Prostate gland (tissue), 2 donors: ENCODE data around the gene BICDL2. TPM values are rescaled to one million over a fixed set of nuclear protein-coding genes. Genes with fewer than 3 reads are reported as not detected.
"Not testable (repeated sequence)": the region's sequence is repeated elsewhere in the genome, so short reads cannot be mapped to it uniquely, and the experiment has no call there.

Experiments used
- DNase-seq: peaks from one replicate; pipeline ENCODE4 v3.0.0-alpha.2; 2019; ENCODE audit warnings: low spot score
- H3K27ac ChIP-seq, 2 donors: fragments of 200-600 bp; sonication (generic); 2 replicates each; pipeline ENCODE4 v1.5.1; 2017 to 2019
- H3K27me3 ChIP-seq: fragments of 200-600 bp; sonication (generic); replicated peaks from 2 replicates; pipeline ENCODE4 v1.5.1; 2019; ENCODE audit not compliant: insufficient read depth
- H3K36me3 ChIP-seq, 2 donors: fragments of 200-600 bp; sonication (generic); 1 replicate in 1 of 2; 2 replicates in 1 of 2; pipeline versions ENCODE4 v1.5.1 to v1.8.1; 2017 to 2019
- H3K4me1 ChIP-seq: fragments of 200-600 bp; sonication (generic); replicated peaks from 2 replicates; pipeline ENCODE4 v1.5.1; 2019
- H3K4me3 ChIP-seq, 2 donors: fragments of 200-600 bp; sonication (generic); 2 replicates each; pipeline ENCODE4 v1.5.1; 2017 to 2019
- H3K9me3 ChIP-seq: fragments of 200-600 bp; sonication (generic); 2 replicates; pipeline ENCODE4 v1.5.1; 2017
- POLR2A ChIP-seq: fragments of 450-650 bp; IDR thresholded peaks from one replicate; pipeline ENCODE4 v1.6.1; 2016; ENCODE audit warnings: antibody characterized with exemption, mild to moderate bottlenecking
- POLR2AphosphoS5 ChIP-seq: sonication (generic); formaldehyde crosslinking; IDR thresholded peaks from one replicate; pipeline ENCODE4 v1.6.1; 2017; ENCODE audit warnings: antibody characterized with exemption
- WGBS: methylation state at CpG from one replicate; pipeline ENCODE4 v1.1.5; 2018; 5-methylcytosine and 5-hydroxymethylcytosine counted together
- intact Hi-C: fragments of 100-400 bp; cut with DNase I; formaldehyde crosslinking; loops from one replicate; pipeline ENCODE4 v1.14.2; 2022
- total RNA-seq, 2 donors: library from RNA; depleted of rRNA; stranded (reverse); fragments of >200 nt; gene quantifications; one replicate each; pipeline ENCODE4 v1.1.0, GENCODE V29; 2016
- TF ChIP-seq, protein P1 (sequence below), 4 experiments: fragments of 200-600 bp in 2 of 4; fragments of 450-650 bp in 2 of 4; sonication (generic) in 2 of 4; IDR thresholded peaks; 1 replicate in 3 of 4; 2 replicates in 1 of 4; pipeline ENCODE4 v1.5.1; 2016 to 2019; ENCODE audit warnings: antibody characterized with exemption in 4 of 4, mild to moderate bottlenecking in 2 of 4, moderate library complexity in 2 of 4

BICDL2 gene
- total RNA-seq, 2 donors from 2014 or later: 54.6 to 59.6 TPM

DNA sequence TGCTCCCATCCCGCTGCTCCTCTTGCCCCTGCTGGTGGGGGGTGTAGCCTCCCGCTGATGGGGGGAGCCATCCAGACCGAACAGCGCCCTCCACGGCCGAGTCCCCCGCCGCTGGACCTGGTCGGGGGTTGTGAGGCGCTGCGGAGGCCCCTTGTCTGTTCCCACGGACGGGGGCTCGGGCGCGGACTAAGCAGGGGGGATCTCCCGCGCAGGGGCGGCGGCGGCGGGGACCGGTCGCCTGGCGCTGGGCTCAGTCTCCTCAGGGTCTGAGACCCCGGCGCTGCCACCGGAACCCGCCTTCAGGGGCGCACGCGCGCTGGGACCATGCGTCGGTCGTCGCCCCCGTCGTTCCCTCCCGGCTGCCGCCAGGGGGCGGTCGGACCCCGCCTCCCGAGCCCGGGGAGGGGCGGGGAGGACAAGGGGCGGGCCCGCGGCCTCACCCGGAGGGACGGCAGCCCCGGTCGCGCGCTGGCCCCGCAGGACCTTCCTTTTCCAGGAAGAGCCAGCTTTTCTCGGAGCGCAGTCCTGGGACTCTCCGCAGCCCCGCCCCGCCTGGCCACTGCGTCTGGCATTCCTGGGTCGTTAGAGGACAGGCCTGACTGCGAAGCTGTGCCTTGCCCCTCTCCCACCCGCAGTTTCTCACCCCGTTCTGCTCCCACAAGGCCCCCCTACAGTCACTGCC, 22.4 kb upstream of the BICDL2 start:
- Histone ChIP-seq H3K36me3 (no peaks in the 10 kb centered on the region), H3K9me3 (no peaks in the 10 kb centered on the region), H3K4me3 (peak overlapping the region; percentile 92 to 93), H3K27me3 (no peaks in the 10 kb centered on the region), H3K27ac (peak overlapping the region; percentile 74 to 76), H3K4me1 (peaks cover 7% of the 10 kb centered on the region)
- WGBS: 2% methylated on average over 55 of the region's 67 CpGs
- intact Hi-C loops: loop anchor here (5.0 kb wide), 1 partner anchor 68 kb away; no protein-coding TSS in a partner anchor
- TF ChIP-seq POLR2A (peak; percentile 19), POLR2AphosphoS5 (peak; percentile 66)
- TF ChIP-seq, protein P1, sequence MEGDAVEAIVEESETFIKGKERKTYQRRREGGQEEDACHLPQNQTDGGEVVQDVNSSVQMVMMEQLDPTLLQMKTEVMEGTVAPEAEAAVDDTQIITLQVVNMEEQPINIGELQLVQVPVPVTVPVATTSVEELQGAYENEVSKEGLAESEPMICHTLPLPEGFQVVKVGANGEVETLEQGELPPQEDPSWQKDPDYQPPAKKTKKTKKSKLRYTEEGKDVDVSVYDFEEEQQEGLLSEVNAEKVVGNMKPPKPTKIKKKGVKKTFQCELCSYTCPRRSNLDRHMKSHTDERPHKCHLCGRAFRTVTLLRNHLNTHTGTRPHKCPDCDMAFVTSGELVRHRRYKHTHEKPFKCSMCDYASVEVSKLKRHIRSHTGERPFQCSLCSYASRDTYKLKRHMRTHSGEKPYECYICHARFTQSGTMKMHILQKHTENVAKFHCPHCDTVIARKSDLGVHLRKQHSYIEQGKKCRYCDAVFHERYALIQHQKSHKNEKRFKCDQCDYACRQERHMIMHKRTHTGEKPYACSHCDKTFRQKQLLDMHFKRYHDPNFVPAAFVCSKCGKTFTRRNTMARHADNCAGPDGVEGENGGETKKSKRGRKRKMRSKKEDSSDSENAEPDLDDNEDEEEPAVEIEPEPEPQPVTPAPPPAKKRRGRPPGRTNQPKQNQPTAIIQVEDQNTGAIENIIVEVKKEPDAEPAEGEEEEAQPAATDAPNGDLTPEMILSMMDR (IDR thresholded peaks at IDR 0.05): peak; percentile 86 to 98 (median 97)
- peak; percentile 72 for DNase-seq

DNA sequence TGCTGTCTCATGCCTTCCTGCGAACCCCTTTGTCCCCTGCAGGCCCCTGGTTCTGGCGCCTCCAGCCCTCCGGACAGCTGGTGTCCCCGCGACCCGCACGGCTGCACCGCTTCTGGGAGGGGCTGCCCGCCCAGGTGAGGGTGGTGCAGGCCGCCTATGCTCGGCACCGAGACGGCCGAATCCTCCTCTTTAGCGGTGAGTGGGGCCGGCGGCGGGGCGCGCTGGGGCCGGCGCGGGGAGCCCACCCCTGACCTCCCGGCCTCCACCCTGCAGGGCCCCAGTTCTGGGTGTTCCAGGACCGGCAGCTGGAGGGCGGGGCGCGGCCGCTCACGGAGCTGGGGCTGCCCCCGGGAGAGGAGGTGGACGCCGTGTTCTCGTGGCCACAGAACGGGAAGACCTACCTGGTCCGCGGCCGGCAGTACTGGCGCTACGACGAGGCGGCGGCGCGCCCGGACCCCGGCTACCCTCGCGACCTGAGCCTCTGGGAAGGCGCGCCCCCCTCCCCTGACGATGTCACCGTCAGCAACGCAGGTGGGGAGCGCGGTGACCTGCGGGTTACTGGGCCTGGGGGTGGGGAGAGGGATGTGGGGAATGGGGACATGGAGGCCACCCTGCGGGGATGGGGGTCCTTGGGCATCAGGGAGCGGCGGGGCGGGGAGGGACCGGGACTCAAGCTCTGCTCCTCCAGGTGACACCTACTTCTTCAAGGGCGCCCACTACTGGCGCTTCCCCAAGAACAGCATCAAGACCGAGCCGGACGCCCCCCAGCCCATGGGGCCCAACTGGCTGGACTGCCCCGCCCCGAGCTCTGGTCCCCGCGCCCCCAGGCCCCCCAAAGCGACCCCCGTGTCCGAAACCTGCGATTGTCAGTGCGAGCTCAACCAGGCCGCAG, 21.6 kb upstream of the BICDL2 start:
- WGBS: 12% methylated on average over 35 of the region's 77 CpGs
- Histone ChIP-seq H3K27me3 (no peaks in the 10 kb centered on the region), H3K4me3 (peak overlapping the region; percentile 92 to 93), H3K27ac (peak overlapping the region; percentile 74 to 76), H3K9me3 (no peaks in the 10 kb centered on the region), H3K4me1 (peaks cover 7% of the 10 kb centered on the region), H3K36me3 (no peaks in the 10 kb centered on the region)
- peak; percentile 47 for DNase-seq
- intact Hi-C loops: loop anchor here (5.0 kb wide), 1 partner anchor 69 kb away; no protein-coding TSS in a partner anchor
- TF ChIP-seq, protein P1 (IDR thresholded peaks at IDR 0.05): peak in 1 of 4 experiments; percentile 26
- TF ChIP-seq POLR2A: no peak

DNA sequence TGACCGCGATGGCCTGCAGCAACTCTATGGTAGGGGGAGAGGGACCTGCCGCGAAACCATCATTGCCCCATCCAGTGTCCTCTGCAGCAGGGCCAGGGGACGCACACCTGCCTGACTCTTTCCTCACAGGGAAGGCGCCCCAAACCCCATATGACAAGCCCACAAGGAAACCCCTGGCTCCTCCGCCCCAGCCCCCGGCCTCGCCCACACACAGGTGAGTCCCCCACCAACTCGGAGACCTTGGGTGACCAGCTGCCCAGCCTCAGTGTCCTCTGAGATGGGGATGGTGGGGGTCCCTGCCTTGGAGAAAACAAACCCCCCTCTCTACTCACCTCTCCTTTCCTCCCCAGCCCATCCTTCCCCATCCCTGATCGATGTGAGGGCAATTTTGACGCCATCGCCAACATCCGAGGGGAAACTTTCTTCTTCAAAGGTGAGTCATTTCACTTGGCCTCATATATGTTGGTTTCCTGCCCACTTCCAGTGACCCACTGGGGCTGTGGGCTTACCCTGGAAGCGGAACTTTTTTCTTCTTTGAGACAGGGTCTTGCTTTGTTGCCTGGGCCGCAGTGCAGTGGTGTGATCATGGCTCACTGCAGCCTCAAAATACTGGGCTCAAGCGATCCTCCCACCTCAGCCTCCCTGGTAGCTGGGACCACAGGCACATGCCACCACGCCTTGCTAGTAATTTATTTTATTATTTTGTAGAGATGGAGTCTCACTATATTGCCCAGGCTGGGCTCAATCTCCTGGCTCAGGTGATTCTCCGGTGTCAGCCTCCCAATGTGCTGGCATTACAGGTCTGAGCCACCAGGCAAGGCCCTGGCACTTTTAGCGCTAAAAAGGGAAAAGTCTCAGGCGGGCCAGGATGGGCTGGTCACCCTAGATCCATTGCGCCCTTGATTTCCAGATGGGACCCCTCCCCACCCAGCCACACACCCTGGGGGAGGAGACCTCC, 20.7 kb upstream of the BICDL2 start:
- no peaks in the 10 kb centered on the region for H3K27me3 ChIP-seq
- intact Hi-C loops: loop anchor here (5.0 kb wide), 1 partner anchor 70 kb away; no protein-coding TSS in a partner anchor
- peaks cover 7% of the 10 kb centered on the region for H3K4me1 ChIP-seq
- H3K27ac ChIP-seq: no peak overlapping the region
- TF ChIP-seq POLR2AphosphoS5: no peak
- TF ChIP-seq, protein P1 (IDR thresholded peaks at IDR 0.05): no peak
- TF ChIP-seq POLR2A: no peak
- no peaks in the 10 kb centered on the region for H3K36me3 ChIP-seq
- H3K9me3 ChIP-seq: no peaks in the 10 kb centered on the region
- no peak for DNase-seq
- WGBS: 94% methylated on average over 20 of the region's 22 CpGs
- no peak overlapping the region for H3K4me3 ChIP-seq

DNA sequence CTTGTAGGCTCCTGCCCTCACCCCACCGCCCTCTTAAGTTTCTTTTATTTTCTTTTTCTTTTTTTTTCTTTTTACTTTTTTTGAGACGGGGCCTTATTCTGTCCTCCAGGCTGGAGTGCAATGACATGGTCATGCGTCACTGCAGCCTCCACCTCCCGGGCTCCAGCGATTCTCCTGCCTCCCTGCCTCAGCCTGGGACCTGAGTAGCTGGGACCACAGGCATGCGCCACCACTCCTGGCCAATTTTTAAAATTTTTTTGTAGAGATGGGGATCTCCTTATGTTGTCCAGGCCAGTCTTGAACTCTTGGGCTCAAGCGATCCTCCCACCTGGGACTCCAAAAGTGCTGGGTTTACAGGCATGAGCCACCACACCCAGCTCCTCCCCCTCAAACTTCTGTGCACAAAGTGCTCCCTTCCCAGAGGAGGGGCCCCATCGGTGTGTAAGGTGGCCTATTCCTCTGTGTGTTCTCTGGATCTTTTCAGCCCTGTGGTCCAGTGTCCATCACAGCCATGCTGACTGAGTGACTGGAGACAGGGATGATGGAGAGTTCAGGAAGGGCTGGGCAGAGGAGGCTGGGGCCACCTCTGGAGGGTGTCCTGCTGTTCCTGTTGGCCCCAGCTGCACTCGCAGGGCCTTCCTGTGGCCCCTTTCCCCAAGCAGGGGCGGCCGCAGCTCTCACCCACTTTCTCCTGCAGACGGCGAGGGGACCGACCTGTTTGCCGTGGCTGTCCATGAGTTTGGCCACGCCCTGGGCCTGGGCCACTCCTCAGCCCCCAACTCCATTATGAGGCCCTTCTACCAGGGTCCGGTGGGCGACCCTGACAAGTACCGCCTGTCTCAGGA, 19.8 kb upstream of the BICDL2 start:
- peaks cover 7% of the 10 kb centered on the region for H3K4me1 ChIP-seq
- no peak for DNase-seq
- no peaks in the 10 kb centered on the region for H3K36me3 ChIP-seq
- H3K27ac ChIP-seq: no peak overlapping the region
- H3K27me3 ChIP-seq: no peaks in the 10 kb centered on the region
- 86% methylated on average over 19 of the region's 19 CpGs for WGBS
- no peaks in the 10 kb centered on the region for H3K9me3 ChIP-seq
- no peak overlapping the region for H3K4me3 ChIP-seq
- intact Hi-C loops: loop anchor here (5.0 kb wide), 1 partner anchor 71 kb away; no protein-coding TSS in a partner anchor
- TF ChIP-seq POLR2A (no peak), POLR2AphosphoS5 (no peak)
- TF ChIP-seq, protein P1 (IDR thresholded peaks at IDR 0.05): no peak

DNA sequence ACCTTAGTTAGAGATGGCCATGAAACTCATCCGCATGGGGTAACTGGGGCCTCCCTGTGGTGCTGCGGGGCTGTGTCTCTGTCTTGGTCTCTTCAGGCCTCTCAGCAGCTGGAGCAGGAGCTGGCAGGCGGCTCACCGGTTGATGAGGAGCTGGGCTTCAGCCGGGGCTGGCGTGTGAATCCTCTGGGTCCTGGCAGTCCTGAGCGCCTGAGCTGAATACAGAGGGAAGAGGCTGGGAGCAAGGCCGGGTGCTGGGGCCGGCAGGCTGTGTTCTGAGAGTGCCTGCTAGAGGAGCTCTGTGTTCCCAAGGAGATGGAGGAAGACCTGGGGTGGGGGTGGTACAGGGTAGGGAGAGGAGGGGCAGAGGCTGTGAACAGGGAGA, 19.0 kb upstream of the BICDL2 start:
- WGBS: 62% methylated on average over 9 of the region's 9 CpGs
- intact Hi-C loops: loop anchor here (5.0 kb wide), 1 partner anchor 72 kb away; no protein-coding TSS in a partner anchor

More for the DNA sequence above, 19.0 kb upstream of the BICDL2 start:
- not testable (repeated sequence) for H3K9me3 ChIP-seq, H3K36me3 ChIP-seq, DNase-seq, H3K27me3 ChIP-seq, H3K4me1 ChIP-seq, H3K27ac ChIP-seq, H3K4me3 ChIP-seq
